GM13976 (cell line): ENCODE results near the gene SECISBP2.

ENCODE experiments used
- DNase-seq: peaks from one replicate; pipeline ENCODE4 v3.0.0; 2012; ENCODE audit warnings: low spot score
- CTCF ChIP-seq: IDR thresholded peaks from 2 replicates; pipeline ENCODE4 v1.5.1; 2012; ENCODE audit warnings: borderline replicate concordance, mild to moderate bottlenecking; ENCODE audit not compliant: insufficient read depth; ENCODE audit errors: extremely low read depth, missing control alignments, control extremely low read depth
- in situ Hi-C: fragments of 300-500 bp; cut with MboI; formaldehyde crosslinking; loops from one replicate; pipeline ENCODE4 v1.12.0; 2022; ENCODE audit warnings: low sequenced_read_pairs, mixed read lengths, inconsistent platforms; ENCODE audit not compliant: unreplicated experiment

Gene SECISBP2

GRCh38 chr9:89407070-89407469 is 88.8 kb downstream of the SECISBP2 start:
- in situ Hi-C loops, result no loop called here
- no peak for DNase-seq
- no peak for TF ChIP-seq CTCF

- no peak for TF ChIP-seq CTCF
- DNase-seq, result no peak
- in situ Hi-C loops, result no loop called here
Observed at GRCh38 chr9:89408628-89409101, 90.4 kb downstream of the SECISBP2 start.
